Posterior cingulate gyrus (tissue), 11 donors: Measurements from ENCODE around the gene TFPI.
A peak's percentile ranks its signal among the peaks of the same experiment; 100 is the strongest.
"Not testable (repeated sequence)": the region's sequence is repeated elsewhere in the genome, so short reads cannot be mapped to it uniquely, and the experiment has no call there.

Source experiments
- DNase-seq, 10 donors: peaks; one replicate each; pipeline versions ENCODE4 v3.0.0 to v3.0.0-alpha.2; 2020 to 2021; ENCODE audit warnings: mixed read lengths in 3 of 10
- intact Hi-C: fragments of 100-400 bp; cut with DNase I; formaldehyde crosslinking; loops from one replicate; pipeline ENCODE4 v1.15.1; 2023

TFPI gene

GRCh38 chr2:187510419-187511355 lies 43.5 kb downstream of the TFPI start:
- intact Hi-C loops: not testable (repeated sequence)
- peak in 1 of 10 donors; percentile 43 for DNase-seq

GRCh38 chr2:187509667-187510417 lies 44.4 kb downstream of the TFPI start:
- intact Hi-C loops: no loop called here

GRCh38 chr2:187506416-187506815 lies 47.8 kb downstream of the TFPI start:
- intact Hi-C loops: no loop called here
- no peak for DNase-seq

More at GRCh38 chr2:187509667-187510417, 44.4 kb downstream of the TFPI start:
- no peak for DNase-seq

- DNase-seq: no peak
- intact Hi-C loops: no loop called here
Observed at GRCh38 chr2:187505065-187505672, 49.1 kb downstream of the TFPI start.

- no peak for DNase-seq
- intact Hi-C loops: no loop called here
Observed at GRCh38 chr2:187504312-187504921, 49.8 kb downstream of the TFPI start.

GRCh38 chr2:187503700-187504099 lies 50.5 kb downstream of the TFPI start:
- DNase-seq: no peak
- intact Hi-C loops: no loop called here

GRCh38 chr2:187502467-187502866 lies 51.8 kb downstream of the TFPI start:
- DNase-seq: no peak
- intact Hi-C loops: no loop called here

GRCh38 chr2:187500585-187501359 lies 53.5 kb downstream of the TFPI start:
- intact Hi-C loops: loop anchor here (1.0 to 2.0 kb wide), 2 partner anchors 80 to 1012 kb away; no protein-coding TSS in a partner anchor
- DNase-seq: no peak

- DNase-seq: peak in 9 of 10 donors; percentile 27 to 88 (median 54)
- intact Hi-C loops: loop anchor here (1.0 to 2.0 kb wide), 2 partner anchors 80 to 1013 kb away; no protein-coding TSS in a partner anchor
Observed at GRCh38 chr2:187499941-187500532, 54.2 kb downstream of the TFPI start.

GRCh38 chr2:187497858-187498463 lies 56.3 kb downstream of the TFPI start:
- DNase-seq: no peak
- intact Hi-C loops: no loop called here

- no peak for DNase-seq
- intact Hi-C loops: no loop called here
Observed at GRCh38 chr2:187497140-187497539, 57.1 kb downstream of the TFPI start.

- intact Hi-C loops: no loop called here
- no peak for DNase-seq
Observed at GRCh38 chr2:187495324-187495723, 58.9 kb downstream of the TFPI start.

- no peak for DNase-seq
- intact Hi-C loops: no loop called here
Observed at GRCh38 chr2:187493877-187494568, 60.2 kb downstream of the TFPI start.

- DNase-seq: no peak
- intact Hi-C loops: no loop called here
Observed at GRCh38 chr2:187493180-187493579, 61.1 kb downstream of the TFPI start.

GRCh38 chr2:187486241-187486640 lies 68.0 kb downstream of the TFPI start:
- intact Hi-C loops: no loop called here
- DNase-seq: no peak

GRCh38 chr2:187485523-187485922 lies 68.7 kb downstream of the TFPI start:
- no peak for DNase-seq
- intact Hi-C loops: no loop called here

- intact Hi-C loops: no loop called here
- no peak for DNase-seq
Observed at GRCh38 chr2:187483537-187483936, 70.7 kb downstream of the TFPI start.

GRCh38 chr2:187482796-187483195 lies 71.4 kb downstream of the TFPI start:
- intact Hi-C loops: no loop called here
- no peak for DNase-seq
